Measurements from ENCODE around the gene DHX40. TPM values are rescaled to one million over a fixed set of nuclear protein-coding genes. Genes with fewer than 3 reads are reported as not detected.

The DHX40 gene
- total and polyA plus RNA-seq, 2 of the 8 experiments (the other 6 are each of a cell fraction or from before 2014, with no cell fraction given) = 13.5 to 28.3 TPM

GRCh38 chr17:59542960-59543635, 22.3 kb upstream of the DHX40 start:
- no peak overlapping the region for H2BK20ac ChIP-seq (ENCODE audit: low read length)
- no peak overlapping the region for H3K9ac ChIP-seq (replicated peaks in 1 of 4; ENCODE audit: extremely low read depth in 1 of 4, low read depth in 3 of 4, low read length in 3 of 4)
- no peaks in the 10 kb centered on the region for H3K23me2 ChIP-seq (ENCODE audit: low read depth, low read length)
- H3K14ac ChIP-seq (ENCODE audit: insufficient read length) = no peak overlapping the region
- no peak overlapping the region for H3K4me3 ChIP-seq (ENCODE audit: extremely low read depth in 1 of 4, insufficient read depth in 2 of 4, low read depth in 3 of 4, low read length in 4 of 4)
- H3K23ac ChIP-seq (ENCODE audit: insufficient read length) = no peak overlapping the region
- no peaks in the 10 kb centered on the region for H3K36me3 ChIP-seq (ENCODE audit: control insufficient read depth in 2 of 4, insufficient read depth in 4 of 4, low read length in 3 of 4)
- H3K9me3 ChIP-seq (ENCODE audit: insufficient read depth in 2 of 2, low read depth in 1 of 2, low read length in 1 of 2) = no peaks in the 10 kb centered on the region
- CTCF ChIA-PET (ENCODE audit: partially characterized antibody) = interaction anchor here (0.6 to 1.5 kb wide), 4 partner anchors 14 to 214 kb away, joined by 3 to 5 read pairs (median 4); no protein-coding TSS in a partner anchor
- H2AK5ac ChIP-seq (ENCODE audit: low read depth, low read length) = no peak overlapping the region
- H3K4me2 ChIP-seq (ENCODE audit: insufficient read depth in 1 of 2, low read depth in 2 of 2, low read length in 2 of 2) = no peak overlapping the region
- H3K27ac ChIP-seq (ENCODE audit: low read depth, low read length) = no peak overlapping the region
- no peak overlapping the region for H2BK5ac ChIP-seq (ENCODE audit: low read depth, low read length)
- H3K4ac ChIP-seq (replicated peaks; ENCODE audit: insufficient read length, low read depth, low read length) = no peak overlapping the region
- H3K4me1 ChIP-seq (replicated peaks in 1 of 4; ENCODE audit: control insufficient read depth in 3 of 4, insufficient read depth in 4 of 4, low read length in 3 of 4) = peaks cover 0 to 3% (median 1%) of the 10 kb centered on the region in 4 experiments; a peak in 1 of 7 replicates
- H2BK12ac ChIP-seq (ENCODE audit: low read depth, low read length) = no peak overlapping the region
- FAIRE-seq (no peak), DNase-seq (ENCODE audit: low read depth in 1 of 2, low spot score in 2 of 2) (no peak)
- H4K20me1 ChIP-seq (replicated peaks in 1 of 2; ENCODE audit: control insufficient read depth in 1 of 2, insufficient read depth in 2 of 2, low read length in 2 of 2) = no peaks in the 10 kb centered on the region
- no peak overlapping the region for H2BK15ac ChIP-seq (ENCODE audit: low read length)
- no peaks in the 10 kb centered on the region for H3K79me2 ChIP-seq (ENCODE audit: control insufficient read depth in 1 of 2, insufficient read depth in 2 of 2, low read length in 2 of 2)
- no peak overlapping the region for H2AFZ ChIP-seq (ENCODE audit: low read length)
- no peak overlapping the region for H4K91ac ChIP-seq (replicated peaks; ENCODE audit: insufficient read length, low read length)
- WGBS, 2 experiments (ENCODE audit: extremely low coverage in 1 of 2, insufficient coverage in 1 of 2, insufficient read length in 1 of 2, insufficient replicate concordance in 2 of 2, low coverage in 1 of 2, low lambda C conversion rate in 2 of 2, missing lambda C conversion rate in 1 of 2) = 85% methylated on average over 8 of the region's 8 CpGs; no CpG with 5 or more reads in 1 of the 2 experiments
- no peaks in the 10 kb centered on the region for H3K27me3 ChIP-seq (replicated peaks in 1 of 4; ENCODE audit: control insufficient read depth in 3 of 4, extremely low read depth in 1 of 4, insufficient read depth in 3 of 4, low read length in 3 of 4)
- H3K18ac ChIP-seq (ENCODE audit: extremely low read depth, low read length) = no peak overlapping the region
- POLR2A ChIA-PET (ENCODE audit: partially characterized antibody) = no interaction called here
- H4K8ac ChIP-seq (ENCODE audit: extremely low read depth, insufficient read depth, low read length) = no peak overlapping the region
- H4K5ac ChIP-seq (ENCODE audit: insufficient read length, low read depth, low read length) = no peak overlapping the region
- no peaks in the 10 kb centered on the region for H3K79me1 ChIP-seq (ENCODE audit: low read depth, low read length)
- H3K56ac ChIP-seq (replicated peaks; ENCODE audit: insufficient read length, low read depth, low read length) = no peak overlapping the region
- H2BK120ac ChIP-seq (replicated peaks; ENCODE audit: low read depth, low read length) = no peak overlapping the region
- no peak for TF ChIP-seq SAP30 (IDR thresholded peaks at IDR 0.05; ENCODE audit: insufficient read depth, insufficient replicate concordance, low read length)
- TF ChIP-seq TBP (IDR thresholded peaks at IDR 0.05; ENCODE audit: low read depth, low read length) = no peak
- no peak for TF ChIP-seq RFX5 (IDR thresholded peaks at IDR 0.05; ENCODE audit: borderline replicate concordance, low read depth, low read length)
- no peak for TF ChIP-seq EGR1 (IDR thresholded peaks at IDR 0.05; ENCODE audit: borderline replicate concordance, low read depth, low read length)
- TF ChIP-seq JUND (IDR thresholded peaks at IDR 0.05; ENCODE audit: low read length) = no peak
- no peak for TF ChIP-seq NANOG (IDR thresholded peaks at IDR 0.05; ENCODE audit: insufficient read depth, low read depth, low read length, poor library complexity, severe bottlenecking)
- TF ChIP-seq BACH1 (IDR thresholded peaks at IDR 0.05; ENCODE audit: low read length) = no peak
- no peak for TF ChIP-seq SP1 (IDR thresholded peaks at IDR 0.05; ENCODE audit: low read depth, low read length)
- no peak for TF ChIP-seq ASH2L (IDR thresholded peaks at IDR 0.05; ENCODE audit: low read length)
- no peak for TF ChIP-seq RNF2 (IDR thresholded peaks at IDR 0.05; ENCODE audit: borderline replicate concordance, low read depth, low read length, missing control alignments, poor library complexity, severe bottlenecking)
- no peak for TF ChIP-seq USF2 (IDR thresholded peaks at IDR 0.05; ENCODE audit: low read length)
- no peak for TF ChIP-seq CEBPB (IDR thresholded peaks at IDR 0.05; ENCODE audit: low read depth, low read length)
